Stomach (tissue), 9 donors: ENCODE data around the gene LST1. TPM values are rescaled to one million over a fixed set of nuclear protein-coding genes. Genes with fewer than 3 reads are reported as not detected.

Experiments used
- DNase-seq, 2 donors: peaks; one replicate each; pipeline versions ENCODE4 v3.0.0 to v3.0.0-alpha.2; 2013 to 2019
- H3K27ac ChIP-seq, 5 donors: fragments of 200-600 bp in 4 of 5; sonication (generic) in 4 of 5; one replicate each; pipeline ENCODE4 v1.5.1; 2013 to 2019; ENCODE audit warnings: mild to moderate bottlenecking in 1 of 5, moderate library complexity in 1 of 5
- H3K27me3 ChIP-seq, 3 donors: fragments of 200-600 bp; sonication (generic); one replicate each; pipeline ENCODE4 v1.5.1; 2017 to 2019; ENCODE audit warnings: mixed run types in 1 of 3
- H3K36me3 ChIP-seq, 4 donors: fragments of 200-600 bp; sonication (generic); 1 replicate in 3 of 4; 2 replicates in 1 of 4; pipeline ENCODE4 v1.5.1; 2016 to 2019
- H3K4me1 ChIP-seq, 4 donors: fragments of 200-600 bp; sonication (generic); one replicate each; pipeline ENCODE4 v1.5.1; 2016 to 2019
- H3K4me3 ChIP-seq, 4 donors: fragments of 200-600 bp; sonication (generic) in 3 of 4; one replicate each; pipeline ENCODE4 v1.5.1; 2016 to 2019; ENCODE audit warnings: mild to moderate bottlenecking in 1 of 4
- H3K9me3 ChIP-seq, 4 donors: fragments of 200-600 bp; sonication (generic); one replicate each; pipeline ENCODE4 v1.5.1; 2016 to 2019
- CTCF ChIP-seq, 7 experiments: fragments of 450-650 bp in 4 of 7; fragments of 200-600 bp in 3 of 7; sonication (generic) in 3 of 7; IDR thresholded peaks; one replicate each; pipeline ENCODE4 v1.5.1; 2016 to 2019; ENCODE audit warnings: antibody characterized with exemption in 7 of 7, control low read depth in 2 of 7, mild to moderate bottlenecking in 1 of 7
- EP300 ChIP-seq: sonication (generic); formaldehyde crosslinking; IDR thresholded peaks from one replicate; pipeline ENCODE4 v1.6.1; 2017; ENCODE audit warnings: antibody characterized with exemption
- POLR2A ChIP-seq, 4 donors: fragments of 450-650 bp; IDR thresholded peaks; one replicate each; pipeline ENCODE4 v1.6.1; 2016; ENCODE audit warnings: antibody characterized with exemption in 4 of 4, control low read depth in 2 of 4, mild to moderate bottlenecking in 1 of 4, moderate library complexity in 1 of 4
- POLR2AphosphoS5 ChIP-seq, 3 donors: sonication (generic); formaldehyde crosslinking; IDR thresholded peaks; one replicate each; pipeline ENCODE4 v1.6.1; 2016; ENCODE audit warnings: antibody characterized with exemption in 3 of 3
- WGBS, 5 donors: extraction: QIAGEN DNeasy Blood & Tissue Kit in 3 of 5; methylation state at CpG; one replicate each; pipeline versions ENCODE4 v1.1.5 to v1.1.7; 2013 to 2018; 5-methylcytosine and 5-hydroxymethylcytosine counted together
- intact Hi-C: fragments of 100-400 bp; cut with DNase I; formaldehyde crosslinking; loops from one replicate; pipeline ENCODE4 v1.15.1; 2023; ENCODE audit warnings: low total_unique reads
- polyA plus RNA-seq, 3 donors: library from polyadenylated mRNA; stranded (reverse); fragments of 200-250 nt; gene quantifications; one replicate each; pipeline ENCODE4 v1.2.3, GENCODE V29; 2013
- small RNA-seq, 4 donors: library from RNA; depleted of rRNA; stranded (forward); fragments of <200 nt; gene quantifications; one replicate each; pipeline ENCODE3, GENCODE V24; 2016
- total RNA-seq, 5 donors: library from RNA; depleted of rRNA; stranded (reverse); fragments of >200 nt; gene quantifications; one replicate each; pipeline versions ENCODE4 v1.1.0 to v1.2.3, GENCODE V29; 2014 to 2016
- donor health status: healthy with polysubstance abuse.
- donor health status: Bipolar disorder and iron deficiency.
- donor health status: healthy.

LST1 gene
- total and polyA plus RNA-seq, 8 donors: 2.9 to 35.4 (median 8.8) TPM; not detected in 3

- no peak overlapping the region for H3K4me3 ChIP-seq
- H3K36me3 ChIP-seq: peaks cover 91 to 100% (median 100%) of the 10 kb centered on the region in 4 donors
- no peak for DNase-seq
- intact Hi-C loops: no loop called here
- 65 to 80% (median 76%) methylated on average over 11 of the region's 11 CpGs for WGBS, 5 donors
- TF ChIP-seq CTCF (IDR thresholded peaks at IDR 0.05) (no peak), POLR2A (IDR thresholded peaks at IDR 0.05) (no peak), EP300 (no peak)
- no peaks in the 10 kb centered on the region for H3K27me3 ChIP-seq
- H3K4me1 ChIP-seq: no peaks in the 10 kb centered on the region
- no peaks in the 10 kb centered on the region for H3K9me3 ChIP-seq
- no peak overlapping the region for H3K27ac ChIP-seq
Observed at GRCh38 chr6:31634969-31635575, 49.0 kb downstream of the LST1 start.

- Histone ChIP-seq H3K4me3 (no peak overlapping the region), H3K9me3 (no peaks in the 10 kb centered on the region), H3K27ac (peak overlapping the region in 1 of 5 donors; percentile 8), H3K4me1 (no peaks in the 10 kb centered on the region), H3K27me3 (no peaks in the 10 kb centered on the region), H3K36me3 (peaks cover 91 to 100% (median 100%) of the 10 kb centered on the region in 4 donors)
- intact Hi-C loops: no loop called here
- no peak for DNase-seq
- WGBS, 5 donors: 75 to 79% (median 77%) methylated on average over 27 of the region's 27 CpGs
- TF ChIP-seq POLR2AphosphoS5 (IDR thresholded peaks at IDR 0.05): no peak
- TF ChIP-seq EP300: no peak
- no peak for TF ChIP-seq POLR2A (IDR thresholded peaks at IDR 0.05)
- TF ChIP-seq CTCF (IDR thresholded peaks at IDR 0.05): no peak
Observed at GRCh38 chr6:31636698-31637596, 50.9 kb downstream of the LST1 start.

Small RNA genes within 50 kb of the gene (small RNA-seq; reads per million reads assigned to genes)
- gene MIR6832 (0 to 0.23 (median 0) reads per million in 4 donors), gene SNORA38 (3.2 to 32.0 (median 10.6) reads per million in 4 donors), gene SNORD117 (107 to 376 (median 246) reads per million in 4 donors), gene SNORD84 (0 reads per million in 4 donors), gene UQCRHP1 (0 reads per million in 4 donors)

Other genes starting within 250 kb of the LST1 start
Only the 30 nearest of the 35 such genes appear.
- gene MICA, start 182.7 kb upstream of the LST1 start, total RNA-seq: 10 to 100 TPM in 3 of 5 donors, 1 to 10 TPM in 2; 2.0 to 13.4 (median 11.1) TPM
- gene MICA, start 182.7 kb upstream of the LST1 start, polyA plus RNA-seq: 10 to 100 TPM in 2 of 3 donors, 1 to 10 TPM in 1; 9.9 to 13.6 (median 13.1) TPM
- 1 to 10 TPM in 1 of 5 donors, under 1 TPM in 2, not detected in 2; 0.29 to 1.7 (median 0.89) TPM for gene MICB, start 88.1 kb upstream of the LST1 start, total RNA-seq
- gene MICB, start 88.1 kb upstream of the LST1 start, polyA plus RNA-seq: 1 to 10 TPM in 1 of 3 donors, under 1 TPM in 2; 0.76 to 1.4 (median 0.83) TPM
- not detected for gene MCCD1, start 57.3 kb upstream of the LST1 start, total RNA-seq
- not detected for gene MCCD1, start 57.3 kb upstream of the LST1 start, polyA plus RNA-seq
- 100 to 1,000 TPM; 198 to 445 (median 248) TPM for gene DDX39B, start 44.3 kb upstream of the LST1 start, total RNA-seq
- 100 to 1,000 TPM; 255 to 383 (median 255) TPM for gene DDX39B, start 44.3 kb upstream of the LST1 start, polyA plus RNA-seq
- gene ATP6V1G2, start 39.7 kb upstream of the LST1 start, total RNA-seq: 1 to 10 TPM in 2 of 5 donors, under 1 TPM in 1, not detected in 2; 0.87 to 4.6 (median 2.3) TPM
- gene ATP6V1G2, start 39.7 kb upstream of the LST1 start, polyA plus RNA-seq: 1 to 10 TPM in 2 of 3 donors, under 1 TPM in 1; 0.98 to 3.7 (median 1.2) TPM
- gene NFKBIL1, start 38.7 kb upstream of the LST1 start, total RNA-seq: 10 to 100 TPM in 4 of 5 donors, under 1 TPM in 1; 0.45 to 51.9 (median 13.6) TPM
- 10 to 100 TPM; 23.9 to 45.1 (median 29.9) TPM for gene NFKBIL1, start 38.7 kb upstream of the LST1 start, polyA plus RNA-seq
- not detected for gene LTA, start 14.0 kb upstream of the LST1 start, total RNA-seq
- under 1 TPM in 1 of 3 donors, not detected in 2; 0.18 TPM for gene LTA, start 14.0 kb upstream of the LST1 start, polyA plus RNA-seq
- gene TNF, start 10.7 kb upstream of the LST1 start, total RNA-seq: under 1 TPM in 1 of 5 donors, not detected in 4; 0.58 TPM
- gene TNF, start 10.7 kb upstream of the LST1 start, polyA plus RNA-seq: under 1 TPM in 2 of 3 donors, not detected in 1; 0.28 to 0.31 TPM
- gene LTB, start 3.9 kb upstream of the LST1 start, total RNA-seq: 1 to 10 TPM in 1 of 5 donors, not detected in 4; 4.8 TPM
- gene LTB, start 3.9 kb upstream of the LST1 start, polyA plus RNA-seq: 10 to 100 TPM in 1 of 3 donors, 1 to 10 TPM in 2; 4.2 to 13.4 (median 9.0) TPM
- not detected for gene NCR3, start 6.7 kb downstream of the LST1 start, total RNA-seq
- under 1 TPM in 1 of 3 donors, not detected in 2; 0.25 TPM for gene NCR3, start 6.7 kb downstream of the LST1 start, polyA plus RNA-seq
- gene AIF1, start 29.0 kb downstream of the LST1 start, total RNA-seq: 10 to 100 TPM in 2 of 5 donors, 1 to 10 TPM in 2, not detected in 1; 3.2 to 38.3 (median 15.6) TPM
- 10 to 100 TPM; 28.2 to 74.2 (median 68.7) TPM for gene AIF1, start 29.0 kb downstream of the LST1 start, polyA plus RNA-seq
- gene PRRC2A, start 34.4 kb downstream of the LST1 start, total RNA-seq: 100 to 1,000 TPM in 3 of 5 donors, 10 to 100 TPM in 2; 49.4 to 125 (median 107) TPM
- gene PRRC2A, start 34.4 kb downstream of the LST1 start, polyA plus RNA-seq: 100 to 1,000 TPM in 1 of 3 donors, 10 to 100 TPM in 2; 56.4 to 109 (median 80.8) TPM
- gene BAG6, start 66.4 kb downstream of the LST1 start, total RNA-seq: 100 to 1,000 TPM; 111 to 169 (median 141) TPM
- 100 to 1,000 TPM; 157 to 287 (median 180) TPM for gene BAG6, start 66.4 kb downstream of the LST1 start, polyA plus RNA-seq
- 1 to 10 TPM in 2 of 5 donors, not detected in 3; 1.3 to 1.9 TPM for gene APOM, start 69.6 kb downstream of the LST1 start, total RNA-seq
- gene APOM, start 69.6 kb downstream of the LST1 start, polyA plus RNA-seq: 10 to 100 TPM in 1 of 3 donors, 1 to 10 TPM in 2; 6.4 to 14.2 (median 6.5) TPM
- gene C6orf47, start 74.5 kb downstream of the LST1 start, total RNA-seq: 10 to 100 TPM; 12.8 to 44.9 (median 32.0) TPM
- gene C6orf47, start 74.5 kb downstream of the LST1 start, polyA plus RNA-seq: 10 to 100 TPM; 10.5 to 16.0 (median 13.0) TPM
- gene GPANK1, start 78.7 kb downstream of the LST1 start, total RNA-seq: 10 to 100 TPM in 4 of 5 donors, 1 to 10 TPM in 1; 5.8 to 36.8 (median 10.6) TPM
- gene GPANK1, start 78.7 kb downstream of the LST1 start, polyA plus RNA-seq: 10 to 100 TPM; 13.0 to 17.9 (median 13.4) TPM
- 100 to 1,000 TPM in 3 of 5 donors, 10 to 100 TPM in 2; 11.3 to 375 (median 142) TPM for gene CSNK2B, start 79.8 kb downstream of the LST1 start, total RNA-seq
- gene CSNK2B, start 79.8 kb downstream of the LST1 start, polyA plus RNA-seq: 100 to 1,000 TPM; 152 to 233 (median 181) TPM
- gene LY6G5B, start 83.7 kb downstream of the LST1 start, total RNA-seq: 10 to 100 TPM in 2 of 5 donors, 1 to 10 TPM in 2, not detected in 1; 2.7 to 17.1 (median 10.3) TPM
- gene LY6G5B, start 83.7 kb downstream of the LST1 start, polyA plus RNA-seq: 1 to 10 TPM in 2 of 3 donors, under 1 TPM in 1; 0.44 to 4.7 (median 2.1) TPM
- not detected for gene LY6G5C, start 94.8 kb downstream of the LST1 start, total RNA-seq
- gene LY6G5C, start 94.8 kb downstream of the LST1 start, polyA plus RNA-seq: 1 to 10 TPM; 1.8 to 4.9 (median 2.7) TPM
- gene ABHD16A, start 117.0 kb downstream of the LST1 start, total RNA-seq: 100 to 1,000 TPM in 1 of 5 donors, 10 to 100 TPM in 4; 40.9 to 122 (median 49.0) TPM
- gene ABHD16A, start 117.0 kb downstream of the LST1 start, polyA plus RNA-seq: 10 to 100 TPM; 15.1 to 48.0 (median 20.4) TPM
- not detected for gene LY6G6F, start 120.6 kb downstream of the LST1 start, total RNA-seq
- not detected for gene LY6G6F, start 120.6 kb downstream of the LST1 start, polyA plus RNA-seq
- not detected for gene LY6G6D, start 129.1 kb downstream of the LST1 start, total RNA-seq
- not detected for gene LY6G6D, start 129.1 kb downstream of the LST1 start, polyA plus RNA-seq
- not detected for gene LY6G6C, start 135.5 kb downstream of the LST1 start, total RNA-seq
- under 1 TPM in 1 of 3 donors, not detected in 2; 0.90 TPM for gene LY6G6C, start 135.5 kb downstream of the LST1 start, polyA plus RNA-seq
- gene MPIG6B, start 137.1 kb downstream of the LST1 start, total RNA-seq: not detected
- under 1 TPM in 1 of 3 donors, not detected in 2; 0.10 TPM for gene MPIG6B, start 137.1 kb downstream of the LST1 start, polyA plus RNA-seq
- gene DDAH2, start 143.0 kb downstream of the LST1 start, total RNA-seq: 100 to 1,000 TPM in 2 of 5 donors, 10 to 100 TPM in 3; 33.3 to 133 (median 76.1) TPM
- 10 to 100 TPM; 52.9 to 73.7 (median 57.9) TPM for gene DDAH2, start 143.0 kb downstream of the LST1 start, polyA plus RNA-seq
- 100 to 1,000 TPM in 4 of 5 donors, 10 to 100 TPM in 1; 33.8 to 381 (median 117) TPM for gene CLIC1, start 150.3 kb downstream of the LST1 start, total RNA-seq
- gene CLIC1, start 150.3 kb downstream of the LST1 start, polyA plus RNA-seq: 100 to 1,000 TPM; 331 to 597 (median 348) TPM
- gene MSH5, start 153.7 kb downstream of the LST1 start, total RNA-seq: 10 to 100 TPM in 4 of 5 donors, 1 to 10 TPM in 1; 4.1 to 66.4 (median 21.4) TPM
- 1 to 10 TPM; 2.9 to 9.3 (median 3.2) TPM for gene MSH5, start 153.7 kb downstream of the LST1 start, polyA plus RNA-seq
- 10 to 100 TPM in 2 of 5 donors, 1 to 10 TPM in 2, not detected in 1; 2.7 to 40.8 (median 7.6) TPM for gene SAPCD1, start 176.4 kb downstream of the LST1 start, total RNA-seq
- gene SAPCD1, start 176.4 kb downstream of the LST1 start, polyA plus RNA-seq: 1 to 10 TPM; 2.4 to 5.4 (median 2.9) TPM
- 10 to 100 TPM in 1 of 5 donors, 1 to 10 TPM in 3, not detected in 1; 4.2 to 18.3 (median 7.5) TPM for gene VWA7, start 191.1 kb downstream of the LST1 start, total RNA-seq
- 1 to 10 TPM; 1.3 to 1.4 (median 1.4) TPM for gene VWA7, start 191.1 kb downstream of the LST1 start, polyA plus RNA-seq
- 10 to 100 TPM; 21.6 to 56.5 (median 24.1) TPM for gene VARS1, start 209.5 kb downstream of the LST1 start, total RNA-seq
- 10 to 100 TPM; 11.0 to 31.8 (median 27.7) TPM for gene VARS1, start 209.5 kb downstream of the LST1 start, polyA plus RNA-seq